ENCODE data around the gene KCND1. TPM values are rescaled to one million over a fixed set of nuclear protein-coding genes. Genes with fewer than 3 reads are reported as not detected.

Gene KCND1
- total and polyA plus RNA-seq, 4 experiments from 2014 or later = 1.0 to 1.9 (median 1.8) TPM; not detected in 1

DNA sequence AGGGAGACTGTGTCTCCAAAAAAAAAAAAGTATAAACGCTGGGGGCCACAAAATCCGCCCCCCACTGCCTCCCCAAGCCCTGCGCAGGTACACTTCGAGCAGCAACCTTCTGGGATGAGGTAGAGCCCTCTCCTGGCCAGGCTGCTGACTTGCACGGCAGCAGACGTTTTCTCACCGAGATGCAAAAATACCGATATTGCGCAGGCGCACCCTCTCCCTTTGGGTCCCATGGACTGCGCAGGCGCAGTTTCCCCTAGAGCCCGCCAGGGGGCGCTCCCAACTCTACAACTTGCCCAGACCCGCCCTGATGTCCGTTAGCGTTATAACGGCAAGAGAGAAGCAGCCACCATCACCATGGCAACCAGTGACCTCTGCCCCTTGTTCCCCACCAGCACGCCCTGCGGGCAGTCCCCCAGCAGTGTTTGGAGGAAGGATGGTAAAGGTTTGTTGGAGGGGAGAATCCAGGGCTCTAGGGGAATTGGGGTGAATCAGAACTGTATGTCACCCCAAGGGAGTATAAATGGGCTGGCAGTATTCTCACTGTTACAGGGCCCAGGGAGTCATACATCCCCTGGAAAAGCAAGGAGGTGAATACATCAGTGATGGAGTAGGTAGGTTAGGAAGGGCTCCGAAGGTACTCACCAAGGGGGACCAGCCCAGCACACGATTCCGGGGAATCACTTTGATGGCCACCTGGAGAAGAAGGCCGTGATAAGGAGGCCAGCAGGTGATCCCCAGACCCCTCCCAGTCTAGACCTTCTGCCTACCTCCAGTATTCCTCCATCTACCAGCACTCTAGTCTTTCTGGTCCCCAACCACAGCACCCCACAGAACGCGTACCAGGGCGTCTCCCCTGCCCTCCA, 54.3 kb downstream of the KCND1 start:
- ChIA-PET POLR2A (ENCODE audit: partially characterized antibody) (interaction anchor here (0.9 to 6.3 kb wide), 7 partner anchors 19 to 269 kb away, joined by 3 to 235 read pairs (median 4); partner anchors contain the start of genes OTUD5, PQBP1 and TIMM17B), CTCF (ENCODE audit: partially characterized antibody) (interaction anchor here (1.0 to 2.3 kb wide), 9 partner anchors 20 to 269 kb away, joined by 3 to 18 read pairs (median 5); partner anchors contain the start of gene HDAC6)
- peak overlapping the region; percentile 87 to 97 (median 95) for H3K27ac Mint-ChIP-seq
- H3K4me1 ChIP-seq (ENCODE audit: insufficient read depth, low read length) = peaks cover 67% of the 10 kb centered on the region
- peaks cover 45 to 76% of the 10 kb centered on the region in 2 donors for H3K36me3 Mint-ChIP-seq
- H3K27me3 ChIP-seq (ENCODE audit: insufficient read depth, low read length) = no peaks in the 10 kb centered on the region
- no peaks in the 10 kb centered on the region for H3K27me3 Mint-ChIP-seq
- peak; percentile 90 to 93 (median 92) for DNase-seq
- intact Hi-C loops (cut with micrococcal nuclease) = loop anchor here (1.0 to 5.0 kb wide), 6 partner anchors 20 to 269 kb away; partner anchors contain the start of genes GRIPAP1, PQBP1 and TIMM17B
- H3K4me1 Mint-ChIP-seq = peaks cover 27 to 85% (median 56%) of the 10 kb centered on the region in 4 donors
- peaks cover 0 to 10% (median 0%) of the 10 kb centered on the region in 8 donors for H3K9me3 Mint-ChIP-seq
- peaks cover 47% of the 10 kb centered on the region for H3K36me3 ChIP-seq (ENCODE audit: insufficient read depth, low read length)
- H3K4me3 Mint-ChIP-seq = peak overlapping the region; percentile 93 to 98 (median 96)
- H3K4me3 ChIP-seq (ENCODE audit: low read length in 2 of 2) = peak overlapping the region; percentile 91 to 98
- H3K27ac ChIP-seq (ENCODE audit: low read depth, low read length) = peak overlapping the region; percentile 88
- no peaks in the 10 kb centered on the region for H3K9me3 ChIP-seq (ENCODE audit: control insufficient read depth in 1 of 2, low read length in 2 of 2)

DNA sequence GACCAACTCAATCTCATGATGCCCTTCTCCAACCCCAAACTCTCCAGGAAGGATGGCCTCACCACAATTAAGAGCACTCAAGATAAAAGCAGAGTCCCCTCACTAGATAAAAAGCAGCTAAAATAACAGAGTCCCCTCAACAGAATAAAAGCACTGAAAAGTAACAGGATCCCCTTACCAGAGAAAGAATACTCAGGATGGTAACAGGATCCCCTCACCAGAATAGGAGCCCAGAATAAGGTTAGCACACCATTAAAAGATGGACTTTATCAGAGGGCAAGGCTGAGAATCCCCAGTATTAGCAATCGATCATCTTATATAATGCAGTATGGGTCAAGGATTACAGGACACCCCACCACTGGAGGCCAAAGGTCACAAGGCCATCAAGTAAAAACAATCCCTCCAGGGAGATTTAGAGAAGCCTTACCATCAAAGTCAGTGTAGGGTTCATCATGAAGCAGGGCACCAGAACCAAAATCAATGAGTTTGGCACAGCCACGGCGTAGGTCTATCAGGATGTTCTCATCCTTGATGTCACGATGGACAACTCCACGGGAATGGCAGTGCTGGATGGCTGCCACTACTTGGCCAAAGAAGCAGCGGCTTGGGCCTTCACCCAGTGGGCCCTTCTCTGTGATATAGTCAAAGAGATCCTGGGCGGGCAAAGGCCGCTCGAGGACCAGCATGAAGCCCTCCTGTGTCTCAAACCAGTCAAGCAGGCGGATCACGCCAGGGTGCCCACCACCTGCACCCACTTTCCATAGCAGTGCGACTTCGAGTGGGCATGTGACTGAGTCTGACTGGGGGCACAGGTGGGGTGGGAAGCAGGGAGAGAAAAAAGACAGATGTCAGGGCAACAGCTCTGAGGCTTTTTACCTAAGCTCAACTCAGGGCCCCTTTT, 56.8 kb downstream of the KCND1 start:
- H3K4me1 Mint-ChIP-seq = peaks cover 28 to 83% (median 57%) of the 10 kb centered on the region in 4 donors
- peak overlapping the region; percentile 36 for H3K27ac ChIP-seq (ENCODE audit: low read depth, low read length)
- peaks cover 60% of the 10 kb centered on the region for H3K4me1 ChIP-seq (ENCODE audit: insufficient read depth, low read length)
- CTCF ChIA-PET (ENCODE audit: partially characterized antibody) = interaction anchor here (0.6 to 2.3 kb wide), 6 partner anchors 23 to 267 kb away, joined by 3 to 12 read pairs (median 6); no protein-coding TSS in a partner anchor
- peak overlapping the region; percentile 29 to 98 for H3K4me3 ChIP-seq (ENCODE audit: low read length in 2 of 2)
- intact Hi-C loops (cut with micrococcal nuclease) = loop anchor here (5.0 kb wide), 1 partner anchor 87 kb away; the partner anchor contains the start of gene GRIPAP1
- H3K9me3 ChIP-seq (ENCODE audit: control insufficient read depth in 1 of 2, low read length in 2 of 2) = no peaks in the 10 kb centered on the region
- no peaks in the 10 kb centered on the region for H3K27me3 Mint-ChIP-seq
- peaks cover 47% of the 10 kb centered on the region for H3K36me3 ChIP-seq (ENCODE audit: insufficient read depth, low read length)
- peaks cover 46 to 84% of the 10 kb centered on the region in 2 donors for H3K36me3 Mint-ChIP-seq
- peak overlapping the region; percentile 71 to 97 (median 96) for H3K4me3 Mint-ChIP-seq
- POLR2A ChIA-PET (ENCODE audit: partially characterized antibody) = interaction anchor here (0.9 to 3.3 kb wide), 8 partner anchors 12 to 267 kb away, joined by 3 to 33 read pairs (median 5); partner anchors contain the start of genes PQBP1 and TIMM17B
- H3K9me3 Mint-ChIP-seq = peaks cover 0 to 17% (median 0%) of the 10 kb centered on the region in 8 donors
- H3K27ac Mint-ChIP-seq = peak overlapping the region; percentile 43 to 96 (median 79)
- no peak for DNase-seq
- no peaks in the 10 kb centered on the region for H3K27me3 ChIP-seq (ENCODE audit: insufficient read depth, low read length)

GRCh38 chrX:48913605-48914366, 57.9 kb downstream of the KCND1 start:
- peaks cover 0 to 17% (median 0%) of the 10 kb centered on the region in 8 donors for H3K9me3 Mint-ChIP-seq

GRCh38 chrX:48911412-48912182, 60.0 kb downstream of the KCND1 start, which contains the start of gene SLC35A2:
SLC35A2 (minus strand) TSS chrX:48911646; CDS start chrX:48911636, 10 bp downstream.
- H3K36me3 Mint-ChIP-seq = peaks cover 39 to 58% of the 10 kb centered on the region in 2 donors
- peak within 1 kb of the TSS; percentile 93 to 100 (median 98) for H3K27ac Mint-ChIP-seq
- ChIA-PET CTCF (ENCODE audit: partially characterized antibody) (interaction anchor here (0.7 to 1.7 kb wide), 7 partner anchors 15 to 263 kb away, joined by 3 to 9 read pairs (median 6); no protein-coding TSS in a partner anchor), POLR2A (ENCODE audit: partially characterized antibody) (interaction anchor here (0.7 to 2.9 kb wide), 24 partner anchors 8 to 263 kb away, joined by 3 to 86 read pairs (median 5); partner anchors contain the start of genes HDAC6, OTUD5, PQBP1 and TFE3)
- intact Hi-C loops (cut with micrococcal nuclease) = loop anchor here (1.0 kb wide), 3 partner anchors 13 to 263 kb away; no protein-coding TSS in a partner anchor
- Histone ChIP-seq H3K9me3 (ENCODE audit: control insufficient read depth in 1 of 2, low read length in 2 of 2) (no peaks in the 10 kb centered on the region), H3K36me3 (ENCODE audit: insufficient read depth, low read length) (peaks cover 39% of the 10 kb centered on the region), H3K4me1 (ENCODE audit: insufficient read depth, low read length) (peaks cover 58% of the 10 kb centered on the region), H3K27me3 (ENCODE audit: insufficient read depth, low read length) (no peaks in the 10 kb centered on the region), H3K27ac (ENCODE audit: low read depth, low read length) (peak within 1 kb of the TSS; percentile 76), H3K4me3 (ENCODE audit: low read length in 2 of 2) (peak within 1 kb of the TSS; percentile 47 to 74)
- H3K4me1 Mint-ChIP-seq = peaks cover 26 to 62% (median 43%) of the 10 kb centered on the region in 4 donors
- no peaks in the 10 kb centered on the region for H3K27me3 Mint-ChIP-seq
- H3K9me3 Mint-ChIP-seq = peaks cover 0 to 13% (median 0%) of the 10 kb centered on the region in 8 donors
- DNase-seq = peak; percentile 89 to 92 (median 90)
- H3K4me3 Mint-ChIP-seq = peak within 1 kb of the TSS; percentile 85 to 96 (median 92)

More at GRCh38 chrX:48913605-48914366, 57.9 kb downstream of the KCND1 start:
- peaks cover 58% of the 10 kb centered on the region for H3K4me1 ChIP-seq (ENCODE audit: insufficient read depth, low read length)
- intact Hi-C loops (cut with micrococcal nuclease) = no loop called here
- H3K27me3 ChIP-seq (ENCODE audit: insufficient read depth, low read length) = no peaks in the 10 kb centered on the region
- H3K27ac ChIP-seq (ENCODE audit: low read depth, low read length) = peak overlapping the region; percentile 36
- Mint-ChIP-seq H3K27ac (peak overlapping the region; percentile 44 to 96 (median 85)), H3K27me3 (no peaks in the 10 kb centered on the region), H3K36me3 (peaks cover 47 to 75% of the 10 kb centered on the region in 2 donors), H3K4me3 (peak overlapping the region; percentile 71 to 97 (median 96)), H3K4me1 (peaks cover 26 to 74% (median 50%) of the 10 kb centered on the region in 4 donors)
- ChIA-PET CTCF (ENCODE audit: partially characterized antibody) (interaction anchor here (1.1 kb wide), 1 partner anchor 32 kb away, joined by 3 read pairs; no protein-coding TSS in a partner anchor), POLR2A (ENCODE audit: partially characterized antibody) (interaction anchor here (0.9 to 3.3 kb wide), 6 partner anchors 10 to 40 kb away, joined by 3 to 86 read pairs (median 10); partner anchors contain the start of genes PQBP1 and TIMM17B)
- no peaks in the 10 kb centered on the region for H3K9me3 ChIP-seq (ENCODE audit: control insufficient read depth in 1 of 2, low read length in 2 of 2)
- peak in 1 of 5 donors; percentile 34 for DNase-seq
- peaks cover 47% of the 10 kb centered on the region for H3K36me3 ChIP-seq (ENCODE audit: insufficient read depth, low read length)
- no peak overlapping the region for H3K4me3 ChIP-seq (ENCODE audit: low read length in 2 of 2)

All from CD4-positive, alpha-beta memory T cell (primary cell).